Measurements from ENCODE around the gene ZNF546.

DNA sequence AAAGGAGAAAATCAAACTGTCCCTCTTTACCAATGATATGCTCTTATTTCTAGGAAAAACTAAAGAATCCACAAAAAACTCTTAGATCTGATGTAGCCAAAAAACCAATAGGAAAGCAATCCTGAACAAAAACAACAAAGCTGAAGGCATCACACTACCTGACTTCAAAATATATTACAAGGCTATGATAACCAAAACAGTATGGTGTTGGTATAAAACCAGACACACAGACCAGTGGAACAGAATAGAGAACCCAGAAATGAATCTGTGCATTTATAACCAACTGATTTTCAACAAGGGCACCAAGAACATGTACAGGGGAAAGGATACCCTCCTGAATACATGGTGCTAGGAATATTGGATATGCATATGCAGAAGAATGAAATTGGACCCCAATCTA, 9.7 kb upstream of the ZNF546 start:
- TF ChIP-seq EZH2 (IDR thresholded peaks at IDR 0.05; ENCODE audit: borderline replicate concordance, low read depth, low read length, severe bottlenecking) = no peak
- TF ChIP-seq, protein P1, sequence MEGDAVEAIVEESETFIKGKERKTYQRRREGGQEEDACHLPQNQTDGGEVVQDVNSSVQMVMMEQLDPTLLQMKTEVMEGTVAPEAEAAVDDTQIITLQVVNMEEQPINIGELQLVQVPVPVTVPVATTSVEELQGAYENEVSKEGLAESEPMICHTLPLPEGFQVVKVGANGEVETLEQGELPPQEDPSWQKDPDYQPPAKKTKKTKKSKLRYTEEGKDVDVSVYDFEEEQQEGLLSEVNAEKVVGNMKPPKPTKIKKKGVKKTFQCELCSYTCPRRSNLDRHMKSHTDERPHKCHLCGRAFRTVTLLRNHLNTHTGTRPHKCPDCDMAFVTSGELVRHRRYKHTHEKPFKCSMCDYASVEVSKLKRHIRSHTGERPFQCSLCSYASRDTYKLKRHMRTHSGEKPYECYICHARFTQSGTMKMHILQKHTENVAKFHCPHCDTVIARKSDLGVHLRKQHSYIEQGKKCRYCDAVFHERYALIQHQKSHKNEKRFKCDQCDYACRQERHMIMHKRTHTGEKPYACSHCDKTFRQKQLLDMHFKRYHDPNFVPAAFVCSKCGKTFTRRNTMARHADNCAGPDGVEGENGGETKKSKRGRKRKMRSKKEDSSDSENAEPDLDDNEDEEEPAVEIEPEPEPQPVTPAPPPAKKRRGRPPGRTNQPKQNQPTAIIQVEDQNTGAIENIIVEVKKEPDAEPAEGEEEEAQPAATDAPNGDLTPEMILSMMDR (IDR thresholded peaks at IDR 0.05; ENCODE audit: borderline replicate concordance, extremely low read depth, low read length, poor library complexity, severe bottlenecking) = no peak
